Thoracic aorta (tissue), 2 donors: Measurements from ENCODE around the gene TAS1R3. TPM values are rescaled to one million over a fixed set of nuclear protein-coding genes. Genes with fewer than 3 reads are reported as not detected.

Source experiments
- ATAC-seq: fragments of 150-250 bp; one replicate; pipeline ENCODE4 v1.8.0; 2017; ENCODE audit warnings: low read depth; ENCODE audit not compliant: insufficient number of reproducible peaks, low FRiP score
- DNase-seq: peaks from one replicate; pipeline ENCODE4 v3.0.0-alpha.2; 2020; ENCODE audit warnings: low spot score
- H3K27ac ChIP-seq, 2 donors: fragments of 200-600 bp; sonication (generic); 1 replicate in 1 of 2; 2 replicates in 1 of 2; pipeline ENCODE4 v1.5.1; 2016; ENCODE audit warnings: mild to moderate bottlenecking in 2 of 2, moderate library complexity in 2 of 2
- H3K27me3 ChIP-seq: fragments of 200-600 bp; sonication (generic); replicated peaks from 2 replicates; pipeline ENCODE4 v1.6.0; 2016; ENCODE audit warnings: mild to moderate bottlenecking; ENCODE audit not compliant: insufficient read depth
- H3K36me3 ChIP-seq: fragments of 200-600 bp; sonication (generic); one replicate; pipeline ENCODE4 v1.5.1; 2016
- H3K4me1 ChIP-seq, 2 donors: fragments of 200-600 bp; sonication (generic); 1 replicate in 1 of 2; 2 replicates in 1 of 2; pipeline versions ENCODE4 v1.5.1 to v1.6.0; 2016; ENCODE audit warnings: low read depth in 2 of 2, mild to moderate bottlenecking in 1 of 2; ENCODE audit not compliant: control insufficient read depth in 1 of 2
- H3K4me3 ChIP-seq: fragments of 200-600 bp; sonication (generic); 2 replicates; pipeline ENCODE4 v1.5.1; 2016; ENCODE audit warnings: mild to moderate bottlenecking
- H3K9me3 ChIP-seq: fragments of 200-600 bp; sonication (generic); 2 replicates; pipeline ENCODE4 v1.5.1; 2016
- CTCF ChIP-seq: fragments of 200-600 bp; sonication (generic); IDR thresholded peaks from one replicate; pipeline ENCODE4 v1.5.1; 2019; ENCODE audit warnings: antibody characterized with exemption
- total RNA-seq, 2 donors: library from RNA; depleted of rRNA; stranded (reverse); fragments of >200 nt; gene quantifications; one replicate each; pipeline versions ENCODE4 v1.1.0 to v1.2.3, GENCODE V29; 2016

The TAS1R3 gene
- total RNA-seq, 2 donors from 2014 or later = 0.14 TPM; not detected in 1

- ATAC-seq = no peak
- TF ChIP-seq CTCF = no peak
Measured at GRCh38 chr1:1300352-1300739, 30.7 kb upstream of the TAS1R3 start.

DNA sequence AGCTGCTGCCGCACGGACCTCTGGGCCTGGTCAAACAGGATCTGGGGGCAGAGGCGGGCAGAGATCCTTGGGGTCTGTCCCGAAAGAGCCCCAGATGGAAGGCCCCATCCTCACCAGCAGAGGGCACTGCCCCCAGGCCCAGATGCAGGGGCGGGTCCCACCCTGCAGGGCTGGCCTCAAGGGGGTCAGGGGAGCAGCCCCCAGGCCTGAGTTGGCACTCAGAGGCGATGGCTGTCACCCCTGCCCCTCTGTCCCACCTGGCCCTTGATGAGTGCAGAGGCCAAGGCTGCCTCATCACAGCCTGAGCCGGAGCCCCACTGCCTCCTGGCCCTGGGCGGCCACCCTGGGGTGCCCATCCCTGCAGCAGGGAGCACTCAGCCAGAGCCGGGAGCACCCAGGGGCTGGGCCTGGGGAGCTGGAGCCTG is 29.1 kb upstream of the TAS1R3 start:
- no peak overlapping the region for H3K27ac ChIP-seq
- H3K9me3 ChIP-seq = no peaks in the 10 kb centered on the region
- no peak overlapping the region for H3K4me3 ChIP-seq
- H3K27me3 ChIP-seq = no peaks in the 10 kb centered on the region
- DNase-seq (no peak), ATAC-seq (no peak)
- peaks cover 27 to 29% of the 10 kb centered on the region in 2 donors for H3K4me1 ChIP-seq
- H3K36me3 ChIP-seq = no peaks in the 10 kb centered on the region
- peak; percentile 11 for TF ChIP-seq CTCF

More at GRCh38 chr1:1300352-1300739, 30.7 kb upstream of the TAS1R3 start:
- H3K9me3 ChIP-seq = no peaks in the 10 kb centered on the region
- H3K36me3 ChIP-seq = no peaks in the 10 kb centered on the region
- no peak overlapping the region for H3K27ac ChIP-seq
- no peak for DNase-seq
- no peak overlapping the region for H3K4me3 ChIP-seq
- H3K27me3 ChIP-seq = no peaks in the 10 kb centered on the region
- peaks cover 10 to 12% of the 10 kb centered on the region in 2 donors for H3K4me1 ChIP-seq

DNA sequence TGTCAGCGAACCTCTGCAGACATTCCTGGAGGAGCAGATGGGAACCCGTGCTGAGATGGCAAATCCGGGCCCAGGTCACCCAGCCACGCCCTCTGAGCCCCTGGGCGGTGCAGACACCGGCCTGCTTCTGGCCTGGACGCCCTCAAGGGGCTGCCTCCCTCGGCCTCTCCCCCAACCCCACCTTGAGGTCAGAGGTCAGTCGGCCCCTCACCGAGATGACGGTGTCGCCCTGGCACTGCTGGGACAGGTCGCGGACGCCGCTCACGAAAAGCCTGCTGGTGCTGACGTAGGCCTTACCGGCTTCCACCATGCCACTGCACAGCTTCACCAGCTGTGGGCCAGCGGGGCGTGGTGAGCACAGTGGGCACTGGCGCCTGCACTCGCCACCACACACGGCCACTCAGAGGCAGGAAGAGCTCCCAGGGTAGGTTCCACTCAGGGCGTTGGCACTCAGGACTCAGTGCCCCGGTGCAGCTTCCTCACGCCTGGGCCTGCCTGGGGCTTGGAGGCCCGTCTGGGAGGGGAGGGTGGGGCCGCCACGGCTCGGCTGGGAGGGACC is 28.1 kb upstream of the TAS1R3 start:
- no peak overlapping the region for H3K27ac ChIP-seq
- TF ChIP-seq CTCF = no peak
- peaks cover 29 to 31% of the 10 kb centered on the region in 2 donors for H3K4me1 ChIP-seq
- H3K4me3 ChIP-seq = no peak overlapping the region
- no peaks in the 10 kb centered on the region for H3K36me3 ChIP-seq
- ATAC-seq = no peak
- H3K27me3 ChIP-seq = no peaks in the 10 kb centered on the region
- DNase-seq = no peak
- no peaks in the 10 kb centered on the region for H3K9me3 ChIP-seq

DNA sequence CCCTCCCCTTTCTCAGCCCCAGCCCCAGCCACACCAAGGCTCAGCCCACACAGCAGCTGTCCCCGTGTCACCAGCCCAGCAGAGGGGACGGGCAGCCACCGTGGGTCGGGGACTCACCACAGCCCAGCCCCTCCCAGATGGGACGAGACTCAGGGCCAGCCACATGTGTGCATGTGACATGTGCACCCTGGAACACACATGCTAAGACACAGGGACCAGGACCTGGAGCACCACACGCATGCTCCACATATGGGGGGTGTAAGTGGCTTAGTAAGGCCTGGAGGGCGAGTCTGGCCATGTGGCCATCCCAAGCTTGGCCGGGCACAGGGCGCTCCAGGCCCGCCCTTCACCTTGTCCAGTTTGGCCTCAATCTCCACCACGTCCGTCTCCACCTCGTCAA is 27.3 kb upstream of the TAS1R3 start:
- no peaks in the 10 kb centered on the region for H3K36me3 ChIP-seq
- no peaks in the 10 kb centered on the region for H3K27me3 ChIP-seq
- no peak for ATAC-seq
- H3K4me1 ChIP-seq = peaks cover 29 to 31% of the 10 kb centered on the region in 2 donors
- no peaks in the 10 kb centered on the region for H3K9me3 ChIP-seq
- no peak overlapping the region for H3K27ac ChIP-seq
- H3K4me3 ChIP-seq = no peak overlapping the region
- no peak for TF ChIP-seq CTCF
- DNase-seq = no peak

GRCh38 chr1:1304331-1305299 is 26.5 kb upstream of the TAS1R3 start:
- ATAC-seq (no peak), DNase-seq (no peak)
- peaks cover 29 to 38% of the 10 kb centered on the region in 2 donors for H3K4me1 ChIP-seq
- no peaks in the 10 kb centered on the region for H3K9me3 ChIP-seq
- H3K27ac ChIP-seq = no peak overlapping the region
- H3K36me3 ChIP-seq = no peaks in the 10 kb centered on the region
- no peak for TF ChIP-seq CTCF
- H3K27me3 ChIP-seq = no peaks in the 10 kb centered on the region
- peak overlapping the region; percentile 88 for H3K4me3 ChIP-seq
